ENCODE results near the gene NPB. TPM values are rescaled to one million over a fixed set of nuclear protein-coding genes. Genes with fewer than 3 reads are reported as not detected.

NPB gene
- total and polyA plus RNA-seq, 2 of the 8 experiments (the other 6 are each of a cell fraction or from before 2014, with no cell fraction given) = 1.5 to 2.5 TPM

GRCh38 chr17:81859906-81860755, 41.9 kb upstream of the NPB start, which contains the start of gene P4HB (continued):
- no peak for TF ChIP-seq GTF2F1 (IDR thresholded peaks at IDR 0.05; ENCODE audit: borderline replicate concordance, low read depth, low read length)
- TF ChIP-seq SIN3A (conservative IDR thresholded peaks at IDR 0.05 in 1 of 2, IDR thresholded peaks at IDR 0.05 in 1 of 2; ENCODE audit: low read depth in 1 of 2, low read length in 2 of 2) = 0 out of 4 replicates have a peak, but pooled peaks have one; percentile 2 to 57
- TF ChIP-seq CHD1 (IDR thresholded peaks at IDR 0.05; ENCODE audit: low read depth, low read length) = no peak
- TF ChIP-seq SP2 (IDR thresholded peaks at IDR 0.05; ENCODE audit: low read length) = no peak
- TF ChIP-seq ASH2L (IDR thresholded peaks at IDR 0.05; ENCODE audit: low read length) = no peak
- TF ChIP-seq BACH1 (IDR thresholded peaks at IDR 0.05; ENCODE audit: low read length) = no peak
- no peak for TF ChIP-seq YY1 (IDR thresholded peaks at IDR 0.05; ENCODE audit: low read depth, low read length)
- TF ChIP-seq TCF12 (IDR thresholded peaks at IDR 0.05; ENCODE audit: low read depth, low read length) = no peak
- no peak for TF ChIP-seq BCL11A (IDR thresholded peaks at IDR 0.05; ENCODE audit: low read depth in 2 of 2, low read length in 2 of 2)
- TF ChIP-seq TAF7 (optimal IDR thresholded peaks at IDR 0.05; ENCODE audit: borderline replicate concordance, low read depth, low read length) = peak; percentile 43
- no peak for TF ChIP-seq ZNF274 (IDR thresholded peaks at IDR 0.05; ENCODE audit: borderline replicate concordance, extremely low read depth, low read length)
- TF ChIP-seq JUND (IDR thresholded peaks at IDR 0.05; ENCODE audit: low read length) = no peak
- no peak for TF ChIP-seq CEBPB (IDR thresholded peaks at IDR 0.05; ENCODE audit: low read depth, low read length)
- TF ChIP-seq TAF1 (IDR thresholded peaks at IDR 0.05; ENCODE audit: low read depth, low read length) = peak; percentile 68
- TF ChIP-seq KDM1A (IDR thresholded peaks at IDR 0.05; ENCODE audit: borderline replicate concordance, low read length) = no peak
- 0 out of 2 replicates have a peak, but pooled peaks have one; percentile 28 for TF ChIP-seq RBBP5 (IDR thresholded peaks at IDR 0.05; ENCODE audit: borderline replicate concordance, low read depth, low read length)
- no peak for TF ChIP-seq RAD21 (IDR thresholded peaks at IDR 0.05 in 1 of 2, conservative IDR thresholded peaks at IDR 0.05 in 1 of 2; ENCODE audit: low read depth in 2 of 2, low read length in 2 of 2)
- TF ChIP-seq NANOG (IDR thresholded peaks at IDR 0.05; ENCODE audit: insufficient read depth, low read depth, low read length, poor library complexity, severe bottlenecking) = no peak
- no peak for TF ChIP-seq MAFK (IDR thresholded peaks at IDR 0.05; ENCODE audit: low read depth, low read length)
